HCT116 (cell line): ENCODE measurements around the gene HMCN2. TPM values are rescaled to one million over a fixed set of nuclear protein-coding genes. Genes with fewer than 3 reads are reported as not detected.

ENCODE experiments used
- ATAC-seq: fragments of 200-7000 bp; cut with Tn5 transposase; 2 replicates; pipeline ENCODE4 v1.9.1; 2020; ENCODE audit warnings: mild to moderate bottlenecking, moderate library complexity
- BruUV-seq: library from RNA; stranded (reverse); fragments of 400-500 nt; replicated peaks from 2 replicates; lab custom pipeline; 2021; lab: Mats Ljungman, UMichigan
- CTCF ChIA-PET: fragments of 300-600 bp; sonication (Branson Sonifier 250); formaldehyde crosslinking; loops from one replicate; lab custom pipeline; 2021; ENCODE audit warnings: antibody characterized with exemption; lab: Charles Lee
- POLR2A ChIA-PET: fragments of 300-600, 350-600 bp; sonication (Branson Sonifier 250); formaldehyde crosslinking; loops from one replicate; lab custom pipeline; 2021; ENCODE audit warnings: antibody characterized with exemption; lab: Charles Lee
- RAD21 ChIA-PET, 2 experiments: fragments of 300-600 bp; sonication (Branson Sonifier 250); formaldehyde crosslinking; loops; one replicate each; lab custom pipeline; 2023; ENCODE audit warnings: low total read pairs in 2 of 2; ENCODE audit not compliant: uncharacterized antibody in 2 of 2, unreplicated experiment in 2 of 2, low non-redundant PET in 1 of 2; lab: Charles Lee
- DNase-seq: peaks from one replicate; pipeline ENCODE4 v3.0.0-alpha.2; 2010; ENCODE audit warnings: low read depth, low spot score
- H2AFZ ChIP-seq: fragments of 200-600 bp; shearing (Covaris generic), sonication (generic); 2 replicates; pipeline ENCODE4 v1.6.1; 2017; ENCODE audit warnings: low read depth, mixed run types, mixed read lengths, antibody characterized with exemption, low read length; ENCODE audit not compliant: poor library complexity, severe bottlenecking
- H3K27ac ChIP-seq: 2 replicates; pipeline ENCODE4 v1.5.1; 2012; ENCODE audit warnings: low read depth, low read length
- H3K27me3 ChIP-seq: fragments of 200-600 bp; sonication (generic); 2 replicates; pipeline ENCODE4 v1.6.1; 2016; ENCODE audit warnings: mixed run types, low read length, mixed read lengths; ENCODE audit not compliant: insufficient read depth
- H3K36me3 ChIP-seq, 2 experiments: fragments of 200-500 bp in 1 of 2; fragments of 200-600 bp in 1 of 2; sonication (Bioruptor generic) in 1 of 2; sonication (generic) in 1 of 2; 2 replicates each; pipeline versions ENCODE4 v1.5.1 to v1.6.1; 2014 to 2016; ENCODE audit warnings: low read length in 2 of 2, inconsistent platforms in 1 of 2, mixed read lengths in 1 of 2, mixed run types in 1 of 2; ENCODE audit not compliant: insufficient read depth in 2 of 2, control insufficient read depth in 1 of 2
- H3K4me1 ChIP-seq, 2 experiments: fragments of 200-600 bp in 1 of 2; sonication (generic) in 1 of 2; 2 replicates each; pipeline versions ENCODE4 v1.5.1 to v1.6.1; 2012 to 2017; ENCODE audit warnings: low read length in 2 of 2, inconsistent platforms in 1 of 2, mild to moderate bottlenecking in 1 of 2, mixed read lengths in 1 of 2, mixed run types in 1 of 2, moderate library complexity in 1 of 2; ENCODE audit not compliant: insufficient read depth in 2 of 2, control insufficient read depth in 1 of 2
- H3K4me2 ChIP-seq: fragments of 200-600 bp; sonication (generic); 2 replicates; pipeline ENCODE4 v1.6.1; 2017; ENCODE audit warnings: mixed run types, low read length, mixed read lengths
- H3K4me3 ChIP-seq, 2 experiments: fragments of 200-600 bp in 1 of 2; sonication (generic) in 1 of 2; replicated peaks in 1 of 2; 2 replicates each; pipeline ENCODE4 v1.5.1; 2011 to 2016; ENCODE audit warnings: low read length in 2 of 2, control low read depth in 1 of 2, low read depth in 1 of 2, mild to moderate bottlenecking in 1 of 2, mixed read lengths in 1 of 2, mixed run types in 1 of 2
- H3K79me2 ChIP-seq: fragments of 200-600 bp; sonication (generic); 2 replicates; pipeline ENCODE4 v1.6.1; 2017; ENCODE audit warnings: mild to moderate bottlenecking, mixed run types, low read length, moderate library complexity, mixed read lengths; ENCODE audit not compliant: insufficient read depth
- H3K9ac ChIP-seq: fragments of 200-600 bp; sonication (generic); 2 replicates; pipeline ENCODE4 v1.6.1; 2016; ENCODE audit warnings: low read length, mixed read lengths
- H3K9me2 ChIP-seq: fragments of 200-600 bp; sonication (generic), shearing (Covaris generic); 2 replicates; pipeline ENCODE4 v1.6.1; 2017; ENCODE audit warnings: mixed run types, mild to moderate bottlenecking, moderate library complexity; ENCODE audit not compliant: insufficient read depth
- H3K9me3 ChIP-seq, 2 experiments: fragments of 200-500 bp in 1 of 2; fragments of 200-600 bp in 1 of 2; sonication (Bioruptor generic) in 1 of 2; sonication (generic) in 1 of 2; 2 replicates each; pipeline ENCODE4 v1.6.1; 2014 to 2017; ENCODE audit warnings: low read length in 2 of 2, mixed read lengths in 2 of 2, inconsistent platforms in 1 of 2, low read depth in 1 of 2, mild to moderate bottlenecking in 1 of 2, mixed run types in 1 of 2, moderate library complexity in 1 of 2; ENCODE audit not compliant: control insufficient read depth in 1 of 2, insufficient read depth in 1 of 2
- H4K20me1 ChIP-seq: fragments of 200-600 bp; sonication (generic), shearing (Covaris generic); 2 replicates; pipeline ENCODE4 v1.6.1; 2017; ENCODE audit warnings: mixed run types, mild to moderate bottlenecking, moderate library complexity; ENCODE audit not compliant: insufficient read depth
- ATF3 ChIP-seq: IDR thresholded peaks from 2 replicates; pipeline ENCODE4 v1.6.1; 2012
- CEBPB ChIP-seq: IDR thresholded peaks from 2 replicates; pipeline ENCODE4 v1.6.1; 2012; ENCODE audit warnings: low read depth
- CTCF ChIP-seq, 3 experiments: fragments of 200-600 bp in 1 of 3; sonication (generic) in 1 of 3; IDR thresholded peaks in 2 of 3; conservative IDR thresholded peaks in 1 of 3; 2 replicates each; pipeline ENCODE4 v1.5.1; 2012 to 2017; ENCODE audit warnings: low read depth in 2 of 3, low read length in 2 of 3, antibody characterized with exemption in 1 of 3, borderline replicate concordance in 1 of 3, control low read depth in 1 of 3, mild to moderate bottlenecking in 1 of 3, mixed read lengths in 1 of 3, mixed run types in 1 of 3, moderate library complexity in 1 of 3; ENCODE audit not compliant: insufficient read depth in 1 of 3
- ELF1 ChIP-seq: IDR thresholded peaks from 2 replicates; pipeline ENCODE4 v1.6.1; 2012; ENCODE audit warnings: low read depth, borderline replicate concordance
- EZH2phosphoT487 ChIP-seq: fragments of 200-600 bp; IDR thresholded peaks from 2 replicates; pipeline ENCODE4 v1.6.1; 2018; ENCODE audit warnings: antibody characterized with exemption, borderline replicate concordance
- FOSL1 ChIP-seq: IDR thresholded peaks from 2 replicates; pipeline ENCODE4 v1.6.1; 2012; ENCODE audit warnings: low read depth
- JUND ChIP-seq: IDR thresholded peaks from 2 replicates; pipeline ENCODE4 v1.6.1; 2012
- POLR2A ChIP-seq: IDR thresholded peaks from 2 replicates; pipeline ENCODE4 v1.7.0; 2011; ENCODE audit warnings: borderline replicate concordance; ENCODE audit not compliant: insufficient read depth, insufficient read length; ENCODE audit errors: extremely low read depth
- POLR2AphosphoS5 ChIP-seq: IDR thresholded peaks from 2 replicates; pipeline ENCODE4 v1.6.1; 2011; ENCODE audit warnings: mild to moderate bottlenecking, low read depth, low read length, moderate library complexity
- REST ChIP-seq: IDR thresholded peaks from 2 replicates; pipeline ENCODE4 v1.6.1; 2012; ENCODE audit warnings: low read depth
- TCF7L2 ChIP-seq: IDR thresholded peaks from 2 replicates; pipeline ENCODE4 v1.7.0; 2011; ENCODE audit warnings: borderline replicate concordance, inconsistent platforms; ENCODE audit not compliant: insufficient read depth, insufficient read length; ENCODE audit errors: extremely low read depth
- ZFX ChIP-seq: fragments of 450-650 bp; IDR thresholded peaks from 2 replicates; pipeline ENCODE4 v1.6.1; 2017
- ZNF274 ChIP-seq: fragments of 200-500 bp; sonication (Bioruptor generic); IDR thresholded peaks from 2 replicates; pipeline ENCODE4 v1.6.1; 2014; ENCODE audit warnings: mild to moderate bottlenecking, low read depth, low read length, inconsistent platforms
- intact Hi-C: fragments of 100-400 bp; cut with micrococcal nuclease; formaldehyde crosslinking; loops from 2 replicates; pipeline ENCODE4 v1.10.0; 2022
- total RNA-seq: library from RNA; stranded (reverse); gene quantifications from one replicate; pipeline ENCODE4 v1.2.1, GENCODE V29; 2021; ENCODE audit not compliant: unreplicated experiment

The HMCN2 gene
- total RNA-seq, 1 experiment from 2014 or later = 0.22 TPM

GRCh38 chr9:130364619-130365322 is 99.2 kb downstream of the HMCN2 start (continued):
- no peak for TF ChIP-seq REST
- TF ChIP-seq CEBPB = no peak
- no peak for TF ChIP-seq ZNF274
- TF ChIP-seq ATF3 = no peak
- TF ChIP-seq TCF7L2 = no peak
- TF ChIP-seq FOSL1 = no peak
- no peak for TF ChIP-seq POLR2A
- no peak for TF ChIP-seq ZFX

- no peaks in the 10 kb centered on the region for H3K27me3 ChIP-seq
- ChIA-PET POLR2A (no interaction called here), CTCF (no interaction called here), RAD21 (no interaction called here)
- H3K36me3 ChIP-seq = no peaks in the 10 kb centered on the region
- no peaks in the 10 kb centered on the region for H3K9me2 ChIP-seq
- ATAC-seq (no peak), DNase-seq (no peak)
- no peaks in the 10 kb centered on the region for H4K20me1 ChIP-seq
- no peak overlapping the region for H3K9ac ChIP-seq
- H3K4me2 ChIP-seq = 0 out of 2 replicates have a peak overlapping the region, but pooled peaks have one; percentile 37
- no peaks in the 10 kb centered on the region for H3K9me3 ChIP-seq
- intact Hi-C loops = no loop called here
- H3K79me2 ChIP-seq = no peaks in the 10 kb centered on the region
- no peak overlapping the region for H3K4me3 ChIP-seq
- BruUV-seq = no TSS peak
- H3K27ac ChIP-seq = no peak overlapping the region
- H3K4me1 ChIP-seq = peaks cover 3 to 23% of the 10 kb centered on the region in 2 experiments; a peak in 3 of 4 replicates
- H2AFZ ChIP-seq = no peak overlapping the region
- TF ChIP-seq ELF1 (no peak), TCF7L2 (no peak), EZH2phosphoT487 (no peak), POLR2AphosphoS5 (no peak), CTCF (IDR thresholded peaks at IDR 0.05 in 2 of 3, conservative IDR thresholded peaks at IDR 0.05 in 1 of 3; ENCODE audit: borderline replicate concordance in 1 of 3, insufficient read depth in 1 of 3, low read depth in 2 of 3, low read length in 2 of 3) (no peak), FOSL1 (no peak), JUND (no peak), ATF3 (no peak), REST (no peak), ZNF274 (no peak)
Observed at GRCh38 chr9:130365323-130365721, 99.8 kb downstream of the HMCN2 start.
